ENCODE data around the gene ADAM12. TPM values are rescaled to one million over a fixed set of nuclear protein-coding genes. Genes with fewer than 3 reads are reported as not detected.

The ADAM12 gene
- total RNA-seq, 4 donors from 2014 or later, result 0.26 to 1.6 (median 0.47) TPM; not detected in 1

DNA sequence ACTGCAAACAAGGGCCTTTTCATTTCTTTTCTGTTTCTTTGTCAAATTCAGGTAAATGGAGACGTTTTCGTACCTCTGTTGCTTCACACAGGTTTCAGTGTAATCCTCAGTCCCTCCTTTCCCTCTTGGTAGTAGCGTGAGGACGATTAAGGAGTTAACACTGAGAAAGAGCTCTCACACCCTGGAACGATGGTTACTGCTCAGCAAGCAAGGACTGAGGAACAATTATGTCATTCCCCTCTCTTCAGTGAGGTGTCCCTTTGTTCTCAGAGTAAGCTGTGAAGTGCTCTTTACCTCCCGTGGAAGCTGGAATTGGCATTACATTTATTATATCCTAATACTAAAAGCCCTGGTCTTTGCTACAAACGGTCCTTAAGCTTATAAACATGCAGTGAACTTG lies 396.0 kb downstream of the ADAM12 start:
- DNase-seq (ENCODE audit: low spot score in 2 of 2), result no peak
- intact Hi-C loops (cut with DNase I; ENCODE audit: low total_unique reads), result no loop called here
- TF ChIP-seq, protein P1, sequence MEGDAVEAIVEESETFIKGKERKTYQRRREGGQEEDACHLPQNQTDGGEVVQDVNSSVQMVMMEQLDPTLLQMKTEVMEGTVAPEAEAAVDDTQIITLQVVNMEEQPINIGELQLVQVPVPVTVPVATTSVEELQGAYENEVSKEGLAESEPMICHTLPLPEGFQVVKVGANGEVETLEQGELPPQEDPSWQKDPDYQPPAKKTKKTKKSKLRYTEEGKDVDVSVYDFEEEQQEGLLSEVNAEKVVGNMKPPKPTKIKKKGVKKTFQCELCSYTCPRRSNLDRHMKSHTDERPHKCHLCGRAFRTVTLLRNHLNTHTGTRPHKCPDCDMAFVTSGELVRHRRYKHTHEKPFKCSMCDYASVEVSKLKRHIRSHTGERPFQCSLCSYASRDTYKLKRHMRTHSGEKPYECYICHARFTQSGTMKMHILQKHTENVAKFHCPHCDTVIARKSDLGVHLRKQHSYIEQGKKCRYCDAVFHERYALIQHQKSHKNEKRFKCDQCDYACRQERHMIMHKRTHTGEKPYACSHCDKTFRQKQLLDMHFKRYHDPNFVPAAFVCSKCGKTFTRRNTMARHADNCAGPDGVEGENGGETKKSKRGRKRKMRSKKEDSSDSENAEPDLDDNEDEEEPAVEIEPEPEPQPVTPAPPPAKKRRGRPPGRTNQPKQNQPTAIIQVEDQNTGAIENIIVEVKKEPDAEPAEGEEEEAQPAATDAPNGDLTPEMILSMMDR (IDR thresholded peaks at IDR 0.05), result no peak
- no peak for TF ChIP-seq POLR2A (IDR thresholded peaks at IDR 0.05)
- H3K4me3 ChIP-seq (ENCODE audit: low read depth, poor library complexity, severe bottlenecking), result no peak overlapping the region
- 82 to 84% methylated on average over 7 of the region's 7 CpGs for WGBS, 2 donors

DNA sequence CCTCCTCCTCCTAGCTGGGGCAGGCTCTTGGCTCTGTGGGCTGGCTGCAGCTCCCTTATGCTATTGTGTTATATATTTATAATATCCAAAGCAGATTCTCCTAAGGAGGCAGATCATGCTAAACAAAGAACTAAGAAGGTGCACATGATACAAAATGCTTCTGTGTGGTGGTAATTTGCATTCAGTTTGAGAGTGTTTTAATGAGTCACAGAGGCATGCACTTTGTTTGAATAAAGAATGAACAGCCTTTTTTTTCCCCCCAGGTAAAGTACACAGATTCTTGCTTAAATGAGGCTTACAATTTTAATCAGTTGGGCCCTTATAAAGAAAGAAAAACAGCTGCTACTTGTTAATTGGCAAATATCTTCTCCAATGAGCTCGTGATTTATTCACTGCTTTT lies 396.9 kb downstream of the ADAM12 start:
- 76 to 89% methylated on average over 1 of the region's 1 CpG for WGBS, 2 donors
- TF ChIP-seq POLR2A (IDR thresholded peaks at IDR 0.05), result no peak
- TF ChIP-seq, protein P1 (IDR thresholded peaks at IDR 0.05), result no peak
- H3K4me3 ChIP-seq (ENCODE audit: low read depth, poor library complexity, severe bottlenecking), result no peak overlapping the region
- no peak for DNase-seq (ENCODE audit: low spot score in 2 of 2)
- intact Hi-C loops (cut with DNase I; ENCODE audit: low total_unique reads), result no loop called here

DNA sequence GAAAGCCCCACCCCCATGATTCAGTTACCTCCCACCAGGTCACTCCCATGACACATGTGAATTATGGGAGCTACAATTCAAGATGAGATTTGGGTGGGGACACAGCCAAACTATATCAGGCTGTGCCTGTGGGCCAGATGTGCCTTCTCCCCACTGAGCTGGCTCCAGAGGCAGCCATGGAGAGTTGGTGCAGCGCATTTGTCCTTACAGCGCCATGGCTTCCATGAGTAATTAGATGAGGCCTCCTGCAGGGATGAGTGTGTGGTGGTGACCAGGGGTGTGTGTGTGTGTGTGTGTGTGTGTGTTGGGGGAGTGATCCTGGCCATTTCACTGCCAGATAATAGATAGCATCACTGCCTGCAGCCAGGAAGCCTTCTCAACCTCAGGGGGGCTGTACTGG lies 397.3 kb downstream of the ADAM12 start:
- 95 to 100% methylated on average over 2 of the region's 2 CpGs for WGBS, 2 donors
- H3K4me3 ChIP-seq (ENCODE audit: low read depth, poor library complexity, severe bottlenecking), result no peak overlapping the region
- intact Hi-C loops (cut with DNase I; ENCODE audit: low total_unique reads), result no loop called here
- no peak for TF ChIP-seq POLR2A (IDR thresholded peaks at IDR 0.05)
- TF ChIP-seq, protein P1 (IDR thresholded peaks at IDR 0.05), result no peak
- no peak for DNase-seq (ENCODE audit: low spot score in 2 of 2)

DNA sequence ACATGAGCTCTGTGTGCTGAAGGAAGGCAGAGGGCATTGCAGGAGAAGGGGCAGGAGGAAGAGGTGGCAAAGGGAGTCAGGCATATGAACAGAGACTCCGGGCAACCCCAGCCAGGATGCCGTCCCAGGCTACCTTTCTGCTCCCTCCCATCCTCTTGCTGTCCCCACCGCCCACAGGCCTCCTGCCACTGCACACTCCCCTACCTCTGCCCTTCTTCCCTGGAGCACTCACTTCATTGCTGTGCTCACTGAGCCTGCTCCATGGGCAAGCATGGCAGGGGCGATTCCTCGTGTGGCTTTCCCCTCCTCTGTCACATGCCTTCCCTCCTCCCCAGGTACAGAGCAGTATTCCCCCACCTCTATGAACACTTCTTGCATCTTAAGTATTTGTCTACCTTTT lies 398.5 kb downstream of the ADAM12 start:
- no peak for DNase-seq (ENCODE audit: low spot score in 2 of 2)
- 97% methylated on average over 5 of the region's 5 CpGs for WGBS, 2 donors

DNA sequence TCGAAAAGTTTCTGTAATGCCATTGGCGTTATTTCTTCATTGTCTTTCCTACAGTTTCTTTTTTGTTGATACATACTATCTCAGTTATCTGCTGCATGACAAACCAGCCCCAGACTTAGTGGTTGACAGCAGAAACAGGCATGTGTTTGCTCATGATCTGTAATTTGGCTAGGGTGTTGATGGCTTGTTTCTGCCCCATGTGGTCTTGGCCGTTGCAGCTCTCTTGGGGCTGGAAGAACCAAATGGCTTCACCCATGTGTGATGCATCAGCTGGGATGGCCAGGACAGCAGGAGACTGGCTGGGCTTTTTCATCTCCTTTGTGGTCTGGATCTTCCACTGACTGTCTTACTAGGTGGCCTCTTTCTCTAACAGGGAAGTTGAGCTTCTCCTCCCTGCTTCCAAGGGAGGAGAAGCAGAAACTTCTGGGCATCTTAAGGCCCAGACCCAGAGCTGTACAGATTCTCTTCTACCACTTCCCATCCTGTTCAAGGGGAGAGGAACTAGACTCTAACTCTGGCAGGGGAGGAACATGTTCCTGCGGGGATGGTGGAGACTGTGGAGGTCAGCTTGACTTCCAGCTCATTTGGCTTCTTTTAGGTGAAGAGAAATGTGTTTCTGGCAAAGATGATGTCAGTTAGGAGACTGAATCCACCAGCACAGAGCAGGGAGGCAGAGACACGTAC lies 402.6 kb downstream of the ADAM12 start:
- TF ChIP-seq, protein P1 (IDR thresholded peaks at IDR 0.05), result no peak
- no peak for TF ChIP-seq POLR2A (IDR thresholded peaks at IDR 0.05)
- intact Hi-C loops (cut with DNase I; ENCODE audit: low total_unique reads), result loop anchor here (10.0 kb wide), 1 partner anchor 519 kb away; no protein-coding TSS in a partner anchor
- no peak for DNase-seq (ENCODE audit: low spot score in 2 of 2)
- H3K4me3 ChIP-seq (ENCODE audit: low read depth, poor library complexity, severe bottlenecking), result no peak overlapping the region
- 83 to 87% methylated on average over 5 of the region's 5 CpGs for WGBS, 2 donors

More for the DNA sequence above, 398.5 kb downstream of the ADAM12 start:
- TF ChIP-seq, protein P1 (IDR thresholded peaks at IDR 0.05), result no peak
- TF ChIP-seq POLR2A (IDR thresholded peaks at IDR 0.05), result no peak
- H3K4me3 ChIP-seq (ENCODE audit: low read depth, poor library complexity, severe bottlenecking), result no peak overlapping the region
- intact Hi-C loops (cut with DNase I; ENCODE audit: low total_unique reads), result loop anchor here (10.0 kb wide), 1 partner anchor 515 kb away; no protein-coding TSS in a partner anchor
